Thoracic aorta (tissue), 2 donors: ENCODE data around the gene TPST1. TPM values are rescaled to one million over a fixed set of nuclear protein-coding genes. Genes with fewer than 3 reads are reported as not detected.

Experiments
- ATAC-seq: fragments of 150-250 bp; one replicate; pipeline ENCODE4 v1.8.0; 2017; ENCODE audit warnings: low read depth; ENCODE audit not compliant: insufficient number of reproducible peaks, low FRiP score
- DNase-seq: peaks from one replicate; pipeline ENCODE4 v3.0.0-alpha.2; 2020; ENCODE audit warnings: low spot score
- H3K27ac ChIP-seq, 2 donors: fragments of 200-600 bp; sonication (generic); 1 replicate in 1 of 2; 2 replicates in 1 of 2; pipeline ENCODE4 v1.5.1; 2016; ENCODE audit warnings: mild to moderate bottlenecking in 2 of 2, moderate library complexity in 2 of 2
- H3K27me3 ChIP-seq: fragments of 200-600 bp; sonication (generic); replicated peaks from 2 replicates; pipeline ENCODE4 v1.6.0; 2016; ENCODE audit warnings: mild to moderate bottlenecking; ENCODE audit not compliant: insufficient read depth
- H3K36me3 ChIP-seq: fragments of 200-600 bp; sonication (generic); one replicate; pipeline ENCODE4 v1.5.1; 2016
- H3K4me1 ChIP-seq, 2 donors: fragments of 200-600 bp; sonication (generic); 1 replicate in 1 of 2; 2 replicates in 1 of 2; pipeline versions ENCODE4 v1.5.1 to v1.6.0; 2016; ENCODE audit warnings: low read depth in 2 of 2, mild to moderate bottlenecking in 1 of 2; ENCODE audit not compliant: control insufficient read depth in 1 of 2
- H3K4me3 ChIP-seq: fragments of 200-600 bp; sonication (generic); 2 replicates; pipeline ENCODE4 v1.5.1; 2016; ENCODE audit warnings: mild to moderate bottlenecking
- H3K9me3 ChIP-seq: fragments of 200-600 bp; sonication (generic); 2 replicates; pipeline ENCODE4 v1.5.1; 2016
- total RNA-seq, 2 donors: library from RNA; depleted of rRNA; stranded (reverse); fragments of >200 nt; gene quantifications; one replicate each; pipeline versions ENCODE4 v1.1.0 to v1.2.3, GENCODE V29; 2016
- TF ChIP-seq, protein P1 (sequence below): fragments of 200-600 bp; sonication (generic); IDR thresholded peaks from one replicate; pipeline ENCODE4 v1.5.1; 2019; ENCODE audit warnings: antibody characterized with exemption

TPST1 gene
- total RNA-seq, 2 donors from 2014 or later, result 18.1 to 25.4 TPM

DNA sequence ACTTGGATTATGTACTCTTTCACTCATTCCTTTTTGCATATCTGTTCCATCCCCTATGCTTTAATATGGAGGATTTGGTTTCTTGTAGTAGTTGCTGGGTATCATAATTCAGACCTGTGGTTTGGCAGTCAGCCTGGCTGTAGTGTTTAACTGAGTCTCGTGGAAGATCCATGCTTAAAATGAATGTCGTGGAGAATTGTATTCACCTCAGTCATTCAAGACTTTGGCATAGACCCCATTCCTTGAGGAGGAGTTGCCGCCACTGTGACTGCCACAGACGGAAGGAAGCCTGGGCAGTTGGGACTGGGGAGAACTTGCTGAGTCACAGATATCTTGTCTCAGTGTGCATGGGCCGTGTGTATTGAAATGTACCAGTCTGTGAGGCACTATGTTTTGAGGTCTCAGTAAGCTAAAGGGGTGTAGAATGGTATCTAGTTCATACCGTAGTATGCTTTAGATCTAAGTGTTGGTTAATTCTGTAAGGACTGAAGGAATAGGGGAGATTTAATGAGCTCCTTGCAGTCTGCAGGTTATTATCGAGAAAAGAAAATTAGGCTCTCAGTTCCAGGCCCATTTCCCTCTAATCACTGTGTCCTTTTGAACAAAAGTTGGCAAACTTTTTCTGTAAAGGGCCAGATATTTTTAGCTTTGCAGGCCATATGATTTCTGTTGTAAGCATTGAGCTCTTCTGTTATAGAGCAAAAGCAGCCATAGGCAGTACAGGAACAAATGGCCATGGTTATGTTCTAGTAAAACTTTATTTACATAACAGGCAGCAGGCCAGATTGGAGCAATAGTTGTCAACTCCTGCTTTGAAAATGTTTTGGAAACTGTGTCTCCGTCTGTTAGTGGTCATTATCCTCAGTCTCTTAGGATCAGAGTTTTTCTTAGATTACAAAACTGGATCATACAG, 76.8 kb downstream of the TPST1 start:
- no peaks in the 10 kb centered on the region for H3K9me3 ChIP-seq
- TF ChIP-seq, protein P1, sequence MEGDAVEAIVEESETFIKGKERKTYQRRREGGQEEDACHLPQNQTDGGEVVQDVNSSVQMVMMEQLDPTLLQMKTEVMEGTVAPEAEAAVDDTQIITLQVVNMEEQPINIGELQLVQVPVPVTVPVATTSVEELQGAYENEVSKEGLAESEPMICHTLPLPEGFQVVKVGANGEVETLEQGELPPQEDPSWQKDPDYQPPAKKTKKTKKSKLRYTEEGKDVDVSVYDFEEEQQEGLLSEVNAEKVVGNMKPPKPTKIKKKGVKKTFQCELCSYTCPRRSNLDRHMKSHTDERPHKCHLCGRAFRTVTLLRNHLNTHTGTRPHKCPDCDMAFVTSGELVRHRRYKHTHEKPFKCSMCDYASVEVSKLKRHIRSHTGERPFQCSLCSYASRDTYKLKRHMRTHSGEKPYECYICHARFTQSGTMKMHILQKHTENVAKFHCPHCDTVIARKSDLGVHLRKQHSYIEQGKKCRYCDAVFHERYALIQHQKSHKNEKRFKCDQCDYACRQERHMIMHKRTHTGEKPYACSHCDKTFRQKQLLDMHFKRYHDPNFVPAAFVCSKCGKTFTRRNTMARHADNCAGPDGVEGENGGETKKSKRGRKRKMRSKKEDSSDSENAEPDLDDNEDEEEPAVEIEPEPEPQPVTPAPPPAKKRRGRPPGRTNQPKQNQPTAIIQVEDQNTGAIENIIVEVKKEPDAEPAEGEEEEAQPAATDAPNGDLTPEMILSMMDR, result no peak
- no peaks in the 10 kb centered on the region for H3K27me3 ChIP-seq
- no peaks in the 10 kb centered on the region for H3K36me3 ChIP-seq
- peaks cover 24 to 31% of the 10 kb centered on the region in 2 donors for H3K4me1 ChIP-seq
- H3K4me3 ChIP-seq, result peak overlapping the region; percentile 24
- no peak for DNase-seq
- H3K27ac ChIP-seq, result peak overlapping the region; percentile 47 to 68
- ATAC-seq, result no peak

DNA sequence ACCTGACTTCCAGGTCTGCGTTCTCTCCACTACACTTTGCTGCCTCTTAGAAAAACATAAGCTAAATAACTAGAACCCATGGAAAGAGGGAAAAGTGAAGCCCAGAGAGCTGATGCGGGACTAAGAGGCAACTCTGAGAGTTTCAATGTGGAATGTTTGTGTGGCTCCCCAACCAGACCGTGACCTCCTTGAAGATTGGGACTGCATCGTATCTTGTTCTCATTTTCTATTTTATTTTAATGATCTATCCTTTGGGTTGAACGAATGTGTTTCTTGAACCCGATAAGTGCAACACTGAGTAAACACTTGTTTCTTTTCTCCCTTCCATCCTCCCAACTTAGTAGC, 77.4 kb downstream of the TPST1 start:
- TF ChIP-seq, protein P1, result no peak
- H3K27ac ChIP-seq, result peak overlapping the region; percentile 47 to 68
- H3K4me1 ChIP-seq, result peaks cover 24 to 31% of the 10 kb centered on the region in 2 donors
- no peaks in the 10 kb centered on the region for H3K27me3 ChIP-seq
- no peaks in the 10 kb centered on the region for H3K9me3 ChIP-seq
- no peaks in the 10 kb centered on the region for H3K36me3 ChIP-seq
- no peak for DNase-seq
- no peak for ATAC-seq
- H3K4me3 ChIP-seq, result peak overlapping the region; percentile 6

DNA sequence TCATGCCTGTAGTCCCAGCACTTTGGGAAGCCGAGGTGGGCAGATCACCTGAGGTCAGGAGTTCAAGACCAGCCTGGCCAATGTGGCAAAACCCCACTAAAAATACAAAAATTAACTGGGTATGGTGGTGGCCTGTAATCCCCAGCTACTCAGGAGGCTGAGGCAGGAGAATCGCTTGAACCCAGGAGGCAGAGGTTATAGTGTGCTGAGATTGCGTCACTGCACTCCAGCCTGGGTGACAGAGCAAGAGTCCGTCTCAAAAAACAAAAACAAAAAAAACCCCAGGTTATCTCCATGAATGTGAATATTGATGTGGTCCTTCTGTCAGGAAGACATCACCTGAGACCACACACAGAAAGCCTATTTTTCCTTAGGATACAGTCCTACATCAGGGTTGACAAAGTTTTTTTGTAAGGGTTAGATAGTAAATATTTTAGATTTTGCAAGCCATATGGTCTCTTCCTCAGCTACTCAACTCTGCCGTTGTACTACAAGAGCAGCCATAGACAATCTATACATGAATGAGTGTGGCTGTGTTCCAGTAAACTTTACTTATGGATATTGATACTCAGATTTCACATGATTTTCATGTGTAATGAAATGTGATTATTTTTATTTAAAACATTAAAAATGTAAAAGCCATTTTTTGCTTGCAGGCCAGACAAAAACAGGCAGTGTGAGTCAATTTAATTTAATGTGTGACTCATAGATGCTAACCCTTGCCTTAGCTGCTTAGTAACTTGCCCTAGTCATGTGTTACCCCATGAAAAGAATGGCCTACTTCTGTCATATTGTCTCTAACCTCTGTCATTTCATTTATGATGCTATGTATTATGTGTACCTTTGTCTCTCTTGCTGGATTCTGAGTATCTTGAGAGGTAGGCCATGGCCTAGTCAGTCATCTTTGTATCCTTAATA, 78.1 kb downstream of the TPST1 start:
- Histone ChIP-seq H3K27me3 (no peaks in the 10 kb centered on the region), H3K9me3 (no peaks in the 10 kb centered on the region), H3K36me3 (no peaks in the 10 kb centered on the region), H3K27ac (peak overlapping the region; percentile 47 to 68), H3K4me3 (no peak overlapping the region), H3K4me1 (peaks cover 24 to 31% of the 10 kb centered on the region in 2 donors)
- no peak for ATAC-seq
- DNase-seq, result no peak
- TF ChIP-seq, protein P1, result no peak

DNA sequence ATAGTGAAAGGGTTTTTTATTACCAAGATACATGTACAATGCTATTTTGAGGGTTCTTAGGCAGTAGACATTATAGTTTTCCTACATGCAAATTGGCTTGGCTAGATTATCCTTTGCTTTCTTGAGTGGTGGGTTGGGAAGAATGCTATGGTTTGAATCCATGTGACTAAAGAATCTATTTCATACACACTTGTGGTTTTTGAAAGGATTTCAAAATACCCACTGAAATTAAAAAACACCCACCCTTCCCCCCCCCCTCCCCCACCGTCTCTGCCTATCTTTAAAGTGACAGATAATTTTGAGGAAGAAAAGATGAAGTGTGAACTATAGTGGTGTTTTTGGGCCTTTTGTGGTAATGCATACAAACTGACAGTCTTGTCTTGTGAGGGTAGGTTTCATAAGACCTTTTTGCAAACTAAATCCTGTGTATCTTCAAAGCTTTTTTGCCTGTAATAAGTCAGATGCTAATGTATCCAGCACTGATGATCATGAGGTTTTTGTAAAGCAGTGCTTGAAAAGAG, 90.9 kb downstream of the TPST1 start:
- H3K36me3 ChIP-seq, result no peaks in the 10 kb centered on the region
- no peak overlapping the region for H3K27ac ChIP-seq
- H3K4me1 ChIP-seq, result no peaks in the 10 kb centered on the region
- ATAC-seq, result no peak
- TF ChIP-seq, protein P1, result no peak
- no peak overlapping the region for H3K4me3 ChIP-seq
- H3K9me3 ChIP-seq, result peaks cover 11% of the 10 kb centered on the region
- DNase-seq, result no peak
- H3K27me3 ChIP-seq, result no peaks in the 10 kb centered on the region

DNA sequence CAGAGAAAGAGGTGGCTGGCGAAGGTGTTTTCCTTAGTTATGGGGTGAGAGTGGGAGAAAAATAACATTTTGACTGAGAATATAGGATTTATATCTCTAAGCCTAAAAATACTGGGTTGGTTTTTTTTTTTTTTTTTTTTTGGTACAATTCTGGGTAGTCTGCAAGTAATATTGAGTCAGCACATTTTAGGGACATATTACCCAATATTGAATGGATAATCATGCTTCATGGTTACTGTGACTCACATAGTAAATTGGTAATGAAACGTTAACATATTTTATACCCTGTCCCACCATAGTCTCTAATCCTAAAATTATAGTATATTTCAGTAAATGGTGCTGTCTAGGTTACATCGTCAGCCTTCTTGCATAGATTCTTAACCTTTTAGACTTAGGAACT, 91.4 kb downstream of the TPST1 start:
- ATAC-seq, result no peak
- no peaks in the 10 kb centered on the region for H3K4me1 ChIP-seq
- peaks cover 11% of the 10 kb centered on the region for H3K9me3 ChIP-seq
- DNase-seq, result no peak
- H3K4me3 ChIP-seq, result no peak overlapping the region
- no peak overlapping the region for H3K27ac ChIP-seq
- no peaks in the 10 kb centered on the region for H3K36me3 ChIP-seq
- TF ChIP-seq, protein P1, result no peak
- H3K27me3 ChIP-seq, result no peaks in the 10 kb centered on the region
